GM10266 (cell line): ENCODE measurements around the gene QRFP.

Experiments used
- DNase-seq: peaks from one replicate; pipeline ENCODE4 v3.0.0; 2012; ENCODE audit errors: extremely low spot score
- CTCF ChIP-seq: IDR thresholded peaks from 2 replicates; pipeline ENCODE4 v1.5.1; 2012; ENCODE audit warnings: mild to moderate bottlenecking, low read depth; ENCODE audit not compliant: control insufficient read depth, insufficient read depth; ENCODE audit errors: missing control alignments

Gene QRFP

GRCh38 chr9:130896233-130897014 is at the start of gene QRFP:
QRFP (minus strand) TSS chr9:130896812; CDS start chr9:130893838, 2,974 bp downstream.
- TF ChIP-seq CTCF: no peak
- DNase-seq: no peak

GRCh38 chr9:130945173-130945572 is 48.6 kb upstream of the QRFP start:
- no peak for TF ChIP-seq CTCF
- DNase-seq: no peak

- no peak for TF ChIP-seq CTCF
- no peak for DNase-seq
Measured at GRCh38 chr9:130944510-130945058, 48.0 kb upstream of the QRFP start.

GRCh38 chr9:130943777-130944176 is 47.2 kb upstream of the QRFP start:
- no peak for DNase-seq
- TF ChIP-seq CTCF: no peak

- no peak for TF ChIP-seq CTCF
- DNase-seq: no peak
Measured at GRCh38 chr9:130943221-130943620, 46.6 kb upstream of the QRFP start.

- DNase-seq: no peak
- no peak for TF ChIP-seq CTCF
Measured at GRCh38 chr9:130942679-130943078, 46.1 kb upstream of the QRFP start.

- no peak for TF ChIP-seq CTCF
- DNase-seq: no peak
Measured at GRCh38 chr9:130942084-130942483, 45.5 kb upstream of the QRFP start.
